HTERT RPE-1 (cell line): ENCODE data around the gene SNAPC4.
"Not testable (repeated sequence)": the region's sequence is repeated elsewhere in the genome, so short reads cannot be mapped to it uniquely, and the experiment has no call there.

Experiments
- in situ Hi-C: fragments of 300-500 bp; cut with MboI; formaldehyde crosslinking; loops from 4 replicates; pipeline ENCODE4 v1.14.3; 2020; ENCODE audit warnings: low sequenced_read_pairs

Gene SNAPC4

GRCh38 chr9:136359774-136360718 lies 39.9 kb downstream of the SNAPC4 start:
- in situ Hi-C loops, result no loop called here

- in situ Hi-C loops, result no loop called here
Observed at GRCh38 chr9:136358888-136359287, 41.1 kb downstream of the SNAPC4 start.

- in situ Hi-C loops, result no loop called here
Observed at GRCh38 chr9:136358016-136358415, 42.0 kb downstream of the SNAPC4 start.

- in situ Hi-C loops, result no loop called here
Observed at GRCh38 chr9:136357202-136357725, 42.7 kb downstream of the SNAPC4 start.

GRCh38 chr9:136355616-136356557 lies 44.1 kb downstream of the SNAPC4 start:
- in situ Hi-C loops, result no loop called here

GRCh38 chr9:136354592-136355085 lies 45.3 kb downstream of the SNAPC4 start:
- in situ Hi-C loops, result no loop called here

GRCh38 chr9:136353757-136354488 lies 46.0 kb downstream of the SNAPC4 start:
- in situ Hi-C loops, result no loop called here

GRCh38 chr9:136353088-136353487 lies 46.9 kb downstream of the SNAPC4 start:
- in situ Hi-C loops, result no loop called here

- in situ Hi-C loops, result no loop called here
Observed at GRCh38 chr9:136352682-136353081, 47.3 kb downstream of the SNAPC4 start.

- in situ Hi-C loops, result not testable (repeated sequence)
Observed at GRCh38 chr9:136351868-136352267, 48.1 kb downstream of the SNAPC4 start.

- in situ Hi-C loops, result no loop called here
Observed at GRCh38 chr9:136351252-136351800, 48.6 kb downstream of the SNAPC4 start.
